Mucosa of gallbladder (tissue), 1 donor: ENCODE measurements around the gene VAV3. TPM values are rescaled to one million over a fixed set of nuclear protein-coding genes. Genes with fewer than 3 reads are reported as not detected.

Experiments used
- DNase-seq: peaks from one replicate; pipeline ENCODE4 v3.0.0-alpha.2; 2020; ENCODE audit warnings: low spot score
- total RNA-seq: library from RNA; stranded (reverse); gene quantifications from one replicate; pipeline ENCODE4 v1.2.1, GENCODE V29; 2021
- donor health status: DM: no; HTN: no; CAD: no.

VAV3 gene
- total RNA-seq, 1 donor from 2014 or later: 2.4 TPM

GRCh38 chr1:107936498-107937481 is 28.2 kb downstream of the VAV3 start:
- peak; percentile 27 for DNase-seq

DNA sequence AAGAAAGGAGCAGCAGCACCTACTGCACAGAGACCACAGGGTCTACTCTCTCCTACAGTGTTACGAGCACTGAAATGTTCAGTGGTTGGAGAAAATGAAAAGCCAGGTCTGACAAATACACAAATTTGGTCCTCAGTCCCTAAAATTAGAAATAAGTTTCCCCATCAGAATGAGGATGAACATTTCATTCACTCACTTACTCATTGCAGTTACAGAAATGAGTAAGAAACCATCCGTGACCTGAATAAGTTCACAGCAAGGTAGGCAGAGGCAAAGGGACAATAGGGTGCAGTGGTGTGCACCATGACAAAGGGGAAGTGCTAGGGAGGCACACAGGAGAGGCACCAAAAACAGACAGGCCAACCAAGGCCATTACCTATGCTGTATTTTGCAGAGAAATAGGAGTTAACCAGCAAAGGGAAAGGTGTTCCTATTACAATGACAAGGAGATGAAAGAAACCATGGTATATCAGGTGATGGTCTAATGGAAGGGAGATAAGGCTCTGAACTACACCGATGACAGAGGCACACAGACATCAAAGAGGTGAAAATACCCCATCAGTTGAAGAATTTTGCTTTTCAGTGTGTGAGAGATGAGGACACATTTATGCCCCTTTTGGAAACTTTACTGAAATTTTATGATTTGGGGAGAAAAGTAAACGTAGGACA is 29.4 kb downstream of the VAV3 start:
- DNase-seq: no peak

DNA sequence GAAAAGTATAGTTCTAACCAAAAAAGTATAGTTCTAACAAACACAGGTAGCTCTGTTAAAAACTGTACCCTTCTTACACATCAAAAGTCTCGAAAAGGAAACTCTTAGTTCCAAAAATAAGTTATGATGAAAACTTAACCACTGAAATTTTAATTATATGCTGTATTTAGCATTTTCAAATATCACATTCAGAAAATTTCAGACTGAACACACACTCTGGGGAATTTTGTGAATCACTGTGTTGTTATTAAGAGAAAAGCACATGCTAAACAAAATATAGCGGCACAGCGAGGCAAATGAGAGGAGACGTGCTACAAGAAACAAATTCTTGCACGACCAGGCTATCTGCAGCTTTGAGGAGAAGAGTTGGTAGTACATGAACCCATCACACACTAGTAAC is 30.4 kb downstream of the VAV3 start:
- DNase-seq: no peak

GRCh38 chr1:107933736-107934135 is 31.2 kb downstream of the VAV3 start:
- DNase-seq: no peak

- DNase-seq: no peak
These were observed 34.7 kb downstream of the VAV3 start for GRCh38 chr1:107930292-107930691.

DNA sequence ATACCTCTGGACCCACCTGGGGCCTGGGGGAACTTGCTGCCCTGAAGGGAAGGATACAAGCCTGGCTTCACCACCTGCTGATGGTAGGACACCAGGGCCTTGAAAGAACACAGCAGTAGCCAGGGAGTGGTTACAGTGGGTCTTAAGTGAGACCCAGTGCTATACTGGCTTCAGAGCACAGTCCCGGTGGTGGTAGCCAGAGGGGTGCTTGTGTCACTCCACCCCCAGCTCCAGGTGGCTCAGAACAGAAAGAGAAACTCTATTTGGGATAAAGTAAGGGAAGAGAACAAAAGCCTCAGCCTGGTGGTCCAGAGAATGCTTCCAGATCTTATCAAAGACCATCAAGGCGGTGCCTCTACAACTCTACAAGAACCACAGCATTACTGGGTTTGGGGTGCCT is 37.2 kb downstream of the VAV3 start:
- no peak for DNase-seq

DNA sequence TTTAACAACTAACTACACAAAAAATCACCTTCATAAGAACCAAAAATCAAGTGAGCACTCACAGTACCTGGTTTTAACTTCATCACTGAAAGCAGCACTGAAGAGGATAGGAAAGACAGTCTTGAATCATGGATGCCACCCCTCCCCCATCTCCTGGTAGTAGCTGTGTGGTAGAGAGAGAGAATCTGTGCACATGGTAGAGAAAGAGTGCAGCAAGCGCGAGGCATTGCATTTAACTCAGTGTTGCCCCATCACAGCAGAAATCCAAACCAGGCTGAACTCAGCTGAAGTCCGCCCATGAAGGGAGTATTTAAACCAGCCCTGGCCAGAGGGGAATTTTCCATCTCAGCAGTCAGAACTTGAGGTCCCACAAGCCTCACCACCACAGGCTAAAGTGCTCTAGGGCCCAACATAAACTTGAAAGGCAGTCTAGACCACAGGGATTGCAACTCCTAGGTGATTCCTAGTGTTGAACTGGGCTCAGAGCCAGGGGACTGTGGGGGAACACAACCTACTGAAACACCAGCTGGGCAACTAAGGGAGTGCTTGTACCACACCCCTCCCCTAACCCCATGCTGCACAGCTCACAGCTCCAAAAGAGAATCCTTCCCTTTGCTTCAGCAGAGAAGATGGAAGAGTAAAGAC is 38.4 kb downstream of the VAV3 start:
- DNase-seq: no peak

DNA sequence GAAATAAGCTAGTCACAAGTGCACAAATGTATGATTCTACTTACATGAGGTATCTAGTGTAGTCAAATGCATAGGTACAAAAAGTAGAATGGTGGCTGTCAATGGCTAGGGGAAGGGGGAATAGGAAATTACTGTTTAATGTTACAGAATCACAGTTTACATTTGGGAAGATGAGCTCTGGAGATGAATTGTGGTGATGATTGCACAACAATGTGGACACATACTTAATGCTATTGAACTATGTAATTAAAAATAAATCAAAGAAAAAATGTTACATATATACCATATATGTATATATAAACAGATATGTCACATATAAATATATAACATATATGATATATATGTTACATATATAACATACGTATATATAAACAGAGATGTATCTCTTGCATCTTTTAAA is 39.4 kb downstream of the VAV3 start:
- no peak for DNase-seq

- no peak for DNase-seq
These were observed 44.0 kb downstream of the VAV3 start for GRCh38 chr1:107920999-107921398.

DNA sequence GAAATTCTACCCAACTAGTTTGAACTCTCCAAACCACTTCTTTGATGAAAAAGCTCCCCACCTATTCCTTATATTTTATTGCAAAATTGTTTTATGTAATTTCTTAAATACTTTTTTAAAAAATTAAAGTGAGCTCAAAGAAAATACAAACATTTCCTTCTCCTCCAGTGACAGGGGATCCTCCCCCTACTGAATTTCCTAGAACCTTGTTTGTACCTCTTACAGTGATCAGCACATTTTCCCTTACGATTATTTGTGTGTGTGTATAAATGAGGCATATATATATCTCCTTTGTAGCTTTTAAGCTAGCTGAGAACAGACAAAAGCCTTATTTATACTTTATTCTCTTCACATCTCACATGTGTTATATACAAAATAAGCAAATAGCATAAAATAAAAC is 44.4 kb downstream of the VAV3 start:
- DNase-seq: no peak

GRCh38 chr1:107919953-107920352 is 45.0 kb downstream of the VAV3 start:
- DNase-seq: no peak

- DNase-seq: no peak
These were observed 50.7 kb downstream of the VAV3 start for GRCh38 chr1:107914119-107914765.

DNA sequence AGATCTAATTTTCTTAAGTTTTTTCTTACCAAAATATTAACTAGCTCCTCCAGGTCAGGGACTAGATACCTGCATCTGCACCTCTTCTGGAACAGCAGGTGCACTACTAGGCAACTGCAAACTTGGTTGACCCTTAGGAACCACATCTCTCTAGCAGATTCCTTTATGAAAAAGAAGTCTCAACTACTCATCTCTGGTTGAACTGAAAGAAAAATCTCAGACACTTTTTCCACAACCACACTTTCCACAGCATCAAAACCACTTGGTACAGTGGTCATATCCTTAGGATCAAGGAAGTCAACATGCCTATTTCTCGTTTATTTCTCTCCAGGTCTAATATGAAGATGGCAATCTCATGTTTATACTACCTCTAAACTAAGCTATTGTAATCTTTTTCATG is 52.3 kb downstream of the VAV3 start:
- no peak for DNase-seq

GRCh38 chr1:107900090-107900945 is 64.7 kb downstream of the VAV3 start:
- DNase-seq: no peak

GRCh38 chr1:107899655-107900054 is 65.3 kb downstream of the VAV3 start:
- no peak for DNase-seq

DNA sequence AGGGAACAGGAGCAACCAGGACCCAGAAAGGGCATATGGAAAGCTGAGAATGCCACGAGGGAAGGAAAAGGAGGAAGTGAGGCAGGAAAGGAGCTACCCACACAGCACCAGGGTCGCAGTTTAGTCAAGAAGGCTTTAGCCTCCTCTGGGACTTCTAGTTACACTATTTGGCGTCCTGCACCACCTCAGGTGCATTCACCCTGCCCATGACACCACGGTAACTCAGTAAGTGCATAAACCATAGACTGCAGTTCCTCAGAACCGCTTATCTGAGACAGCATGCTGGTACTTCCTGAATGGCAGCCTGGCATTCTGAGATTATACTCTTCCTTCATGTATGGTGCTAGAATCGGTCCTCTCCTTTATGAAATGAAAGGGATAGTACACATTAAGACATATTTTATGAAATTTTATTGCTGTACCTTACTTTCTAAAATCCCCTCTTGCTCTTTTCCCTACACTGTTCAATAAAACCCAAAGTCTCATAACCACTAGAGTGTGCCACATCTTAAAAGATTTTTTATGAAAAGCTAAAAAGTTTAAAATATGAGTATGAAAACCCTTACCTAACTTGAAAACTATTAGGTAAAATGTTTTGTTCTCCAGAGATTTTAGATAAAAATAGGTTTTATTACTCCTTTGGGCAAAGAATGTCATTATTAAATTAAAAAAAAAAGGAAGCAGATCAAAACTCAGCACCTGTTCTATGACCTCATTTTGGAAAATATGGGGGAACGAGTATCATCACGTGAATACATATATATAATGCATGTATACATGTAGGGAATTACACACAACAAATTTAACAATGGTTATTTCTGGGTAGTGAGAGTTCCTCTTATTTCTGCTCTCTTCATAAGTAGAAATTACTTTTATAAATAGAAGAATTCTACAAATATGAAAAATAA is 67.3 kb downstream of the VAV3 start:
- DNase-seq: no peak

GRCh38 chr1:107896936-107897335 is 68.0 kb downstream of the VAV3 start:
- DNase-seq: no peak

DNA sequence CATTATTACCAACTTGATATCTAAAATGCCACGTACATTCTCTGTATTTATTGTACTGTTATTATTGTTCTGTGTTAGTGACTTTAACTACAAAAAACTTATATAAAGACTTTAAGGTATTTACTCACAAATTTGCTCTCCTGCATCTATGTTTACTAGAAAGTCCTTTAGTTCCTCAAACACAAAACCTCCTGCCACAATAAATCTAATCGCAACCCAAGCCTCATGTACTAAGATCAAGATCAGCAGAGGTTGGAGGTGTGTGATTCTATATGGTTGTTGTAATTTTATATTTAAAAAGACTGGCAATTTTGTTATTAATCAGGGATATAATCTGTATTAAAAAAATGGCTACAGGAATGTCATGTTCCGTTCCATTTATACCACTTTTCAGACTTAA is 68.6 kb downstream of the VAV3 start:
- no peak for DNase-seq

DNA sequence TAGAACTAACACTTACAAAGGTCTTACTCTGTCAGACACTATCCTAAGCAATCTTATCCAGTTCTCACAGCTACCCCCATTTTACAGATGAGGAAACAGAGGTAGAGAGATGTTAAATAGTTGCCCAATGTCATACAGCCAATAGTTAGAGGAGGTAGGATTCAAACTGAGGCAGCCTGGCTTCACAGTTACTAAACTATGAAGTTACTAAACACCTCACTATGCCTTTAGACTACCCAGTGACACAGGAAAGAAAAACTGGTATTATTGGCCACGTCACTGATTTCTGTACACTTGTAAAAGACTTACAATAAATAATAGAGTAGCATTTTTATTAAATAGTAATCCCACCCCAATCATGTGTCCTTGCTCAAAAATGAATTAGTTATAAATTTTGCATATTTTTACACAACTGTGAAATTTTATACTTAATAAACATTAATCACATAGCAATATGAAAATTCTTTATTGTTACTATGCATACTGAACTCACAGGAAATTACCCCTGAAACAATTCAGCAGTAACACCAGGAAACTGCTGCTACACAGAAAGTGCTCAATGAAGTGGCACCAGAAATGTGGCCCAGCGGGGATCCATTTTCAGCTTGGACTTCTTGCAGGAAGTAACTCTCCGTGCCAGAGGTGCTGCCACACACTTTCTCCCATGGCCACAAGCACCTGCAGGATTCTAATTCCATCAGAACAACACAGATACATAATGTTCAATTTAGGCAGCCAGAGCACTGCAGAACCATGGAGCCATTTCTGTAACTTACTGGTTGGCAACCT is 69.4 kb downstream of the VAV3 start:
- DNase-seq: no peak
